HEK293T (cell line): Measurements from ENCODE around the gene COQ7.

Source experiments
- ARNT ChIP-seq: fragments of 450-650 bp; IDR thresholded peaks from 2 replicates; pipeline ENCODE4 v1.6.1; 2017; ENCODE audit warnings: mild to moderate bottlenecking
- BHLHE40 ChIP-seq: fragments of 450-650 bp; IDR thresholded peaks from 2 replicates; pipeline ENCODE4 v1.6.1; 2016; ENCODE audit warnings: mild to moderate bottlenecking, moderate library complexity, borderline replicate concordance
- CTBP1 ChIP-seq: fragments of 450-650 bp; IDR thresholded peaks from 2 replicates; pipeline ENCODE4 v1.6.1; 2016; ENCODE audit warnings: borderline replicate concordance
- ELF4 ChIP-seq: fragments of 450-650 bp; IDR thresholded peaks from 2 replicates; pipeline ENCODE4 v1.6.1; 2017; ENCODE audit warnings: antibody characterized with exemption
- FOXA1 ChIP-seq: fragments of 450-650 bp; IDR thresholded peaks from 2 replicates; pipeline ENCODE4 v1.6.1; 2016; ENCODE audit warnings: mild to moderate bottlenecking
- FOXK2 ChIP-seq: fragments of 450-650 bp; IDR thresholded peaks from 2 replicates; pipeline ENCODE4 v1.6.1; 2016; ENCODE audit warnings: mild to moderate bottlenecking
- NFRKB ChIP-seq: fragments of 450-650 bp; IDR thresholded peaks from 2 replicates; pipeline ENCODE4 v1.6.1; 2016; ENCODE audit warnings: mild to moderate bottlenecking, moderate library complexity
- SP1 ChIP-seq: fragments of 450-650 bp; IDR thresholded peaks from 2 replicates; pipeline ENCODE4 v1.6.1; 2017
- ZNF384 ChIP-seq: fragments of 450-650 bp; IDR thresholded peaks from 2 replicates; pipeline ENCODE4 v1.6.1; 2016
- TF ChIP-seq, protein P1 (sequence below): fragments of 450-650 bp; IDR thresholded peaks from 2 replicates; pipeline ENCODE4 v1.6.1; 2016

DNA sequence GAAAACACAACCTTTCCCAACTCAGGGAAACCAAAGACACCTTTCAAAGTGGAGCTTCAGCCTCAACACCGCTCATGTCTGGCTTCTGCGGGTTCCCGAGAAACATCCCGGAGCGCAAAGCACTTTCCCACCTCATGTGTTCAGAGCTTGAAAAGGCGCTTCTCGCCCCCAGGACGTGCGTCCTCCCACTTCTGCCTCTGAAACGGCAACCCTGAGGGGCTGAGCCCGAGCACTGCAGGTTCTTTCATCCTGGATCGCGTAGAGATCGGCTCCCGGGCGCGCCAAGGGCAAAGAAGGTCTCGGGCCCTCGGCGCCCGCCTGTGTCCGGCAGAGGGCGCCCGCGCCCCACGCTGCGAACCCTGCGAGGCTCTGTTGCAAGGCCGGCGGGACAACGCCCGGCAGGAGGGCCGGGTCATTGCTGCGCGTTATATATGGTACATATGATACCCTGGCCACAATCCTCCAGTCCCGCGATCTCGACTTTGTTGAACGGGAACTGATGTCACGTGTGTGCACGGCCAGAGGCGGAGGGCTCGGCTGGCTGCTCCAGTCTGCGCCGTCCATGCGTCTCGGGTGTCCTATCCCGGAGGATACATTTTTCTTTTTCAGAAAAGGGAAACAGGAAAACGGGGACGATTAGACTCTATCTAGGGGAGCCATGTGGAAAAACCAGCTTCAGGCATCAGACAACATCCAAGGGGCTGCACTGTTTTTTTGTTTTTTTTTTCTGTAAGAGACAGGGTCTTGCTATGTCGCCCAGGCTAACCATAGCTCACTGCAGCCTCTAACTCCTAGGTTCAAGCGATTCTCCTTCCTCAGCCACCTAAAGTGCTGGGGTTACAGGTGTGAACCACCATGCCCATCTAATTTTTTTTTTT lies 19.1 kb downstream of the COQ7 start:
- TF ChIP-seq FOXK2 (no peak), CTBP1 (no peak), ARNT (no peak), FOXA1 (no peak), BHLHE40 (no peak), ZNF384 (peak; percentile 80), ELF4 (peak; percentile 64), SP1 (no peak), NFRKB (no peak)
- TF ChIP-seq, protein P1, sequence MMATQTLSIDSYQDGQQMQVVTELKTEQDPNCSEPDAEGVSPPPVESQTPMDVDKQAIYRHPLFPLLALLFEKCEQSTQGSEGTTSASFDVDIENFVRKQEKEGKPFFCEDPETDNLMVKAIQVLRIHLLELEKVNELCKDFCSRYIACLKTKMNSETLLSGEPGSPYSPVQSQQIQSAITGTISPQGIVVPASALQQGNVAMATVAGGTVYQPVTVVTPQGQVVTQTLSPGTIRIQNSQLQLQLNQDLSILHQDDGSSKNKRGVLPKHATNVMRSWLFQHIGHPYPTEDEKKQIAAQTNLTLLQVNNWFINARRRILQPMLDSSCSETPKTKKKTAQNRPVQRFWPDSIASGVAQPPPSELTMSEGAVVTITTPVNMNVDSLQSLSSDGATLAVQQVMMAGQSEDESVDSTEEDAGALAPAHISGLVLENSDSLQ, result 0 out of 2 replicates have a peak, but pooled peaks have one; percentile 11
